Measurements from ENCODE around the gene CABP7.

Gene CABP7

DNA sequence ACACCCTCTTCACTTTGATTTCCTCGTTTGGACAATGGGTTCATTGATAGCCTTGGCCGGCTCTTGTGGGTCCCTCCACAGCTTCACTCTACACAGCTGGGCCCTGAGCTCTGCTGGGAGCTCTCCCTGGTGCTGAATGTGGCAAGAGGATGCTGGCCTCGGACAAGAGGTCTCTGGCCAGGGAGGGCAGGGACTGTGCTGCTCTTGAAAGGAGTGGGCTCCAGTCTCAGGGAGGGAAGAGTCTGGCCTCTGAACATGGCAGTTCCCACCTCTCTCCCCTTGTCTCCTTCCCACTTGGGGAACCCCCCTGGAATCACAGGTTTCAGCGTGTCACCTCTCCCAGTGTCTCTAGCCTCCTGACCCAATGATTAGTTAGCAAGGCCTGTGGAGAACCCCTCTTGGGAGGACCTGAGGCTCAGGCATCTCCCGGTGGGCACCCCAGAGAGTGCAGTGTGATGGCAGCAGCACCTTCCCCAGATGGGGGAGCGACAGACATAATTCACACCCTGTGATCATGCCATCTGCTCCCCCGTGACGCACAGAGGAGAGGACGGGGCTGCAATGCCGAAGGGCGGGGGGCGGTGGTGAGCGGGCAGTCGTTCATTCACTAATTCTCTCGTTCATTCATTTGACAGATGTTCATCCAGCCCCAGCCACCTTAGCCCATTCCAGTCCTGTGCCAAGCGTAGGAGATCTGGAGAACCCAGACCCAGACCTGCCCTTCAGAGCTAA, 2.8 kb upstream of the CABP7 start:
- H3K4me3 ChIP-seq (ENCODE audit: low read depth, low read length) = no peak overlapping the region
- TF ChIP-seq, protein P1, sequence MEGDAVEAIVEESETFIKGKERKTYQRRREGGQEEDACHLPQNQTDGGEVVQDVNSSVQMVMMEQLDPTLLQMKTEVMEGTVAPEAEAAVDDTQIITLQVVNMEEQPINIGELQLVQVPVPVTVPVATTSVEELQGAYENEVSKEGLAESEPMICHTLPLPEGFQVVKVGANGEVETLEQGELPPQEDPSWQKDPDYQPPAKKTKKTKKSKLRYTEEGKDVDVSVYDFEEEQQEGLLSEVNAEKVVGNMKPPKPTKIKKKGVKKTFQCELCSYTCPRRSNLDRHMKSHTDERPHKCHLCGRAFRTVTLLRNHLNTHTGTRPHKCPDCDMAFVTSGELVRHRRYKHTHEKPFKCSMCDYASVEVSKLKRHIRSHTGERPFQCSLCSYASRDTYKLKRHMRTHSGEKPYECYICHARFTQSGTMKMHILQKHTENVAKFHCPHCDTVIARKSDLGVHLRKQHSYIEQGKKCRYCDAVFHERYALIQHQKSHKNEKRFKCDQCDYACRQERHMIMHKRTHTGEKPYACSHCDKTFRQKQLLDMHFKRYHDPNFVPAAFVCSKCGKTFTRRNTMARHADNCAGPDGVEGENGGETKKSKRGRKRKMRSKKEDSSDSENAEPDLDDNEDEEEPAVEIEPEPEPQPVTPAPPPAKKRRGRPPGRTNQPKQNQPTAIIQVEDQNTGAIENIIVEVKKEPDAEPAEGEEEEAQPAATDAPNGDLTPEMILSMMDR (IDR thresholded peaks at IDR 0.05; ENCODE audit: borderline replicate concordance, insufficient read depth, low read depth, low read length) = no peak

DNA sequence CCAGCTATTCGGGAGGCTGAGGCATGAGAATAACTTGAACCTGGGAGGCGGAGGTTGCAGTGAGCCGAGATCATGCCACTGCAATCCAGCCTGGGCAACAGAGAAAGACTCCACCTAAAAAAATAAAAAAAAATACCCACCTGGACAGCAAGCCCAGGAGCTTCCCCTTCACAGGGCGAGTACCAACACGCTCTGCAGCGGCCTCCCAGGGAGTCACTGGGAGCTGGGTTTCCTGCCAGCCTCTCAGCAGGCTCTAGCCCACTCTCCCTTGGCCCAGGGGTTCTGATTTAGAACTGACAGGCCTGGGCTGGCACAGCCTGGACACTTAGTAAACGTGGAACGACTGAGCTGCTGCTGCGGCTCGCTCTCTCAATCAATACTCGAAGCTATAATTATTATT, 2.0 kb upstream of the CABP7 start:
- no peak overlapping the region for H3K4me3 ChIP-seq (ENCODE audit: low read depth, low read length)

DNA sequence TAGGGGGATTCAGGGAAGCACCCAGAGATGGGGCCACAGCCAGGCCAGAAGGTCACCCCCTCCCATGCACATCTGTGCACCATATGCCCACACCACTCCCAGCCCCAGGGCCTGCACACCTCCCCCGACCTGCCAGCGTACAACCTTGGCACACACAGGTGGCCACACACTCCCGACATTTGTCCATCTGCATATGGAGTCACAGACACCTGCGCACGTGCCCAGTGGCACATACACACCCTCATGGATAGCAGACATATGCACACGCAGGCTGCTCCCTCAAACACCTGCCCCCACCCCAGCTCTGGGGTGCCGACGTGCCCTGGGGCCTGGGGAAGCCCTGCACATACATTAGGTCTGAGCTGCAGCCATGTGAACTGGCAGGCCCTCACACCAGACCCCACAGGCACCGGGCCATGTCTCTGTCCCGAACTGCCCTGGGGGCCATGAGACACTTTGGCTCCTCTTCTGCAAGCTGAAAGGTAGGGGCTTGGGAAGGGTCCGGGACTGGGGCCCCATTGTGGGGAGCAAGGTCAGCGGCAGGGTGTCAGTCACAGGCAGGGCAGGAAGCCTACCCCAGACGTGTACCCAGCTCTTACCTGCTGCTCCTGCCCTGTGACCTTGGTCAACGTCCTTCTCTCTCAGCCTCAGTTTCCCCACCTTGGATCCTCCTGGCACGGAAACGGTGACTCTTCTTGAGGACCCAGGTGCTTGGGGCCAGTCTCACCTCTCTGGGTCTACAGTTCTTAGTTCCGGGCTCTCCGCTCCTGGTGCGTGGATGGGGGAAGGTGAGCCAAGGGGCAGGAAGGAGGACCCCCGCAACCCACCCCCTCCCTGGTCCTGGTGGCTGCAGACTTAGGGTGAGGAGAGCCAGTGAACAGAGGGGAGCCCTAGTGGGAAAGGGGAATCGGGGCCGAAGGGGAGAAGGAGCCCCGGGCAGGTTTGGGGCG, 579 bp upstream of the CABP7 start:
- TF ChIP-seq, protein P1 (IDR thresholded peaks at IDR 0.05; ENCODE audit: borderline replicate concordance, insufficient read depth, low read depth, low read length) = no peak
- H3K4me3 ChIP-seq (ENCODE audit: low read depth, low read length) = no peak overlapping the region

More for the DNA sequence above, 2.0 kb upstream of the CABP7 start:
- TF ChIP-seq, protein P1 (IDR thresholded peaks at IDR 0.05; ENCODE audit: borderline replicate concordance, insufficient read depth, low read depth, low read length) = no peak

DNA sequence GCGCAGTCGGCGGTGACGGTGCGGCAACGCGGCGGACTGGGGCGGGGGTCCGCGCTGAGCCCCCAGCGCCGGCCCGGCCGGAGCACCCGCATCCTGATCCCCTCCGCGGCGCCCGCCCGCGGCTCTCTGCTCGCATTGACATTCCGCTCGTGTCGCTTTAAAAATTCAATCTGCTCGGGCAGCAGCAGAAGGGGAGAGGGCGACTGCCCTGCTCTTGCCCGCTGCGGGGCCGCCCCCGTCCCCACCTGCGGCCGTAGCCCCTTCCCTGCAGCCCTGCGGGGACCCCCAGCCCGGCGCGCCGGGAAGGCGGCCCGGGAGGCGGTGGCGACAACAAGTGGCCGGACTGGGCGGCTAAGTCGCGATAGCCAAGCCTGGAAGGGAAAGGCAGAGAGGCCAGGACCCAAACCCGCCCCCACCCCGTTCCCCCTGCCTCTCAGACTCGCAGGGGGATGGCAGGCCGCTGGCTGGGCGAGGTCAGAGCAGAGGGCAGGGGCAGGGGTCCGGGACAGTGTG, 1.1 kb downstream of the CABP7 start:
- TF ChIP-seq, protein P1 (IDR thresholded peaks at IDR 0.05; ENCODE audit: borderline replicate concordance, insufficient read depth, low read depth, low read length) = no peak
- H3K4me3 ChIP-seq (ENCODE audit: low read depth, low read length) = no peak overlapping the region

DNA sequence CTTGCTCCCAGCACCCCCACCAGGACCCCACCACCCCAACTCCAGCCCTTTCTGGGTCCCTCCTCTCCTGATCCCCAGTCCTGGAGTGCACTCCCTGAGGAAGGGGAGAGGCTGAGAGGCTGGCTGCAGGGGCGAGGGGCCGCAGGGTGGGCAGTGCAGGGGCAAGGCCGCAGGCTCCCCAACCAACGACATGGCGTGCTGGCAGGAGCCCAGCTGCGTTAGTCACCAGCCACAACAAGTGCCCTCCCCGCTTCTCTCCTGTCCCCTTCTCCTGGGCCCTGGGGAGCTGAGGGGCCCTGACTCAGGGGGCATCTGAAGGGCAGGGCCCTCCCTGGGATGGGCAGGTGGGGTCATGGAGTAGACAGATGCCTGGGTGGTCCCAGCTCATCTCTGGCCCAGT, 2.3 kb downstream of the CABP7 start:
- H3K4me3 ChIP-seq (ENCODE audit: low read depth, low read length) = no peak overlapping the region
- TF ChIP-seq, protein P1 (IDR thresholded peaks at IDR 0.05; ENCODE audit: borderline replicate concordance, insufficient read depth, low read depth, low read length) = no peak

DNA sequence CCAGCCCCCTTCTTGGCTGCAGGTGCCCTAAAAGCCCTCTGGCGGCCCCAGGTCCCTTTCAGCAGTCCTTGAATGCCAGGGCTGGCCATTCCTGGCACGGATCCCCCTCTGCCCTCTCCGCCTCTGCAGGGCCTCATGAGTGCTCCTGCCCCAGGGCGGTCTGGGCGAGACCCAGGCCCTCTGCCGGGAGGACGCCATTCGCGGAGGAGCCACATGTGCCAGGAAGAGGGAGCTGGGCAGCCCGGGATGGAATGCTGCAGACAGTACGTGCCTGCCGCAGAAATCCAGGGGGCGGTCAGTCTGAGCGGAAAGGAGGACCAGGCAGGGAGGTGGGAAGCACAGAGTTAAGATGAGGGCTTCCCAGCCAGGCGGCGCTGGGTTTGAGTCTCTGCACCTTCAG, 2.8 kb downstream of the CABP7 start:
- TF ChIP-seq, protein P1 (IDR thresholded peaks at IDR 0.05; ENCODE audit: borderline replicate concordance, insufficient read depth, low read depth, low read length) = no peak
- no peak overlapping the region for H3K4me3 ChIP-seq (ENCODE audit: low read depth, low read length)
